Activated CD4-positive, alpha-beta T cell treated with anti-CD3 and anti-CD28 coated beads, Interleukin-2, amount 50 U/mL, for 1 hour (primary cell): Measurements from ENCODE around the gene PCDHGA3.
"Not testable (repeated sequence)": the region's sequence is repeated elsewhere in the genome, so short reads cannot be mapped to it uniquely, and the experiment has no call there.

Experiments used
- DNase-seq: peaks from one replicate; pipeline ENCODE4 v3.0.0-alpha.2; 2020

The PCDHGA3 gene

GRCh38 chr5:141383345-141383744 lies 39.7 kb downstream of the PCDHGA3 start:
- DNase-seq, result no peak

- no peak for DNase-seq
Observed at GRCh38 chr5:141384471-141385267, 41.0 kb downstream of the PCDHGA3 start.

- DNase-seq, result not testable (repeated sequence)
Observed at GRCh38 chr5:141387557-141388311, 44.1 kb downstream of the PCDHGA3 start, which contains the start of gene PCDHGB4. Gene PCDHGB4, plus strand, starts transcription at chr5:141387698. Its CDS starts 187 bp downstream, at chr5:141387885.

GRCh38 chr5:141388661-141389060 lies 45.0 kb downstream of the PCDHGA3 start:
- DNase-seq, result no peak

- DNase-seq, result no peak
Observed at GRCh38 chr5:141389153-141390042, 45.8 kb downstream of the PCDHGA3 start.

GRCh38 chr5:141392429-141393198 lies 49.0 kb downstream of the PCDHGA3 start, which contains the start of gene PCDHGA8:
Gene PCDHGA8, plus strand, starts transcription at chr5:141392633. Its CDS starts 181 bp downstream, at chr5:141392814.
- no peak for DNase-seq

- DNase-seq, result no peak
Observed at GRCh38 chr5:141393267-141393666, 49.6 kb downstream of the PCDHGA3 start.

GRCh38 chr5:141394401-141395187 lies 51.0 kb downstream of the PCDHGA3 start:
- not testable (repeated sequence) for DNase-seq
